Natural killer cell (primary cell): ENCODE measurements around the gene LPCAT3. TPM values are rescaled to one million over a fixed set of nuclear protein-coding genes. Genes with fewer than 3 reads are reported as not detected.

Source experiments
- ATAC-seq, 3 donors: fragments of 150-1000 bp in 2 of 3; fragments of 200-7000 bp in 1 of 3; cut with Tn5 transposase; 1 replicate in 1 of 3; 2 replicates in 2 of 3; pipeline ENCODE4 v1.10.0; 2021; ENCODE audit warnings: mild to moderate bottlenecking in 2 of 3, moderate library complexity in 2 of 3
- DNase-seq, 2 donors: peaks; one replicate each; pipeline versions ENCODE4 v3.0.0 to v3.0.0-alpha.2; 2013 to 2021; ENCODE audit warnings: mixed read lengths in 1 of 2
- H3K27ac ChIP-seq: one replicate; pipeline ENCODE4 v1.5.1; 2013; ENCODE audit warnings: mild to moderate bottlenecking, low read length
- H3K27me3 ChIP-seq: one replicate; pipeline ENCODE4 v1.6.1; 2013; ENCODE audit warnings: low read length; ENCODE audit not compliant: control insufficient read depth, insufficient read depth
- H3K36me3 ChIP-seq: one replicate; pipeline ENCODE4 v1.6.1; 2013; ENCODE audit warnings: low read length; ENCODE audit not compliant: control insufficient read depth, insufficient read depth
- H3K4me1 ChIP-seq: one replicate; pipeline ENCODE4 v1.6.1; 2013; ENCODE audit warnings: low read length; ENCODE audit not compliant: control insufficient read depth, insufficient read depth
- H3K4me3 ChIP-seq: one replicate; pipeline ENCODE4 v1.5.1; 2013; ENCODE audit warnings: low read length
- H3K9me3 ChIP-seq: one replicate; pipeline ENCODE4 v1.6.1; 2013; ENCODE audit warnings: low read length; ENCODE audit not compliant: control insufficient read depth, insufficient read depth
- H3K27ac Mint-ChIP-seq, 2 donors: one replicate each; pipeline ENCODE4 v1.8.0; 2022; ENCODE audit warnings: mild to moderate bottlenecking in 2 of 2, mixed read lengths in 2 of 2, moderate library complexity in 1 of 2
- H3K27me3 Mint-ChIP-seq, 2 donors: one replicate each; pipeline ENCODE4 v1.8.0; 2022; ENCODE audit warnings: low read depth in 2 of 2, mixed read lengths in 2 of 2
- H3K36me3 Mint-ChIP-seq: one replicate; pipeline ENCODE4 v1.8.0; 2022; ENCODE audit warnings: mixed read lengths
- H3K4me1 Mint-ChIP-seq, 2 donors: one replicate each; pipeline ENCODE4 v1.8.0; 2022; ENCODE audit warnings: mixed read lengths in 2 of 2
- H3K4me3 Mint-ChIP-seq: one replicate; pipeline ENCODE4 v1.8.0; 2022; ENCODE audit warnings: mild to moderate bottlenecking, moderate library complexity, mixed read lengths
- H3K9me3 Mint-ChIP-seq, 2 donors: one replicate each; pipeline ENCODE4 v1.8.0; 2022; ENCODE audit warnings: mixed read lengths in 2 of 2
- WGBS: methylation state at CpG from one replicate; pipeline ENCODE4 v1.1.7; 2013; ENCODE audit warnings: missing lambda C conversion rate; ENCODE audit not compliant: insufficient coverage; 5-methylcytosine and 5-hydroxymethylcytosine counted together
- intact Hi-C: fragments of 100-400 bp; cut with micrococcal nuclease; formaldehyde crosslinking; loops from one replicate; pipeline ENCODE4 v1.14.2; 2022
- total RNA-seq, 4 donors: library from RNA; stranded (reverse); fragments of 120-200 nt in 1 of 4; gene quantifications; one replicate each; pipeline versions ENCODE4 v1.2.3 to v1.2.4, GENCODE V29; 2013 to 2022
- TF ChIP-seq, protein P1 (sequence below): fragments of 200-600 bp; IDR thresholded peaks from one replicate; pipeline ENCODE4 v1.8.0; 2022; ENCODE audit warnings: antibody characterized with exemption

LPCAT3 gene
- total RNA-seq, 3 donors from 2014 or later (not counting 1 experiment from before 2014, with no cell fraction given), result 45.6 to 54.3 (median 45.6) TPM

- peaks cover 35% of the 10 kb centered on the region for H3K4me1 ChIP-seq
- Mint-ChIP-seq H3K4me3 (peak overlapping the region; percentile 43), H3K4me1 (peaks cover 18 to 39% of the 10 kb centered on the region in 2 donors), H3K27me3 (no peaks in the 10 kb centered on the region), H3K36me3 (no peaks in the 10 kb centered on the region), H3K27ac (peak overlapping the region; percentile 82 to 90), H3K9me3 (no peaks in the 10 kb centered on the region)
- peak overlapping the region; percentile 49 for H3K27ac ChIP-seq
- intact Hi-C loops, result loop anchor here (1.0 kb wide), 2 partner anchors 32 to 80 kb away; partner anchors contain the start of genes EMG1, LPCAT3 and PHB2
- DNase-seq (no peak), ATAC-seq (no peak)
- no peak overlapping the region for H3K4me3 ChIP-seq
- 90% methylated on average over 32 of the region's 32 CpGs for WGBS
- TF ChIP-seq, protein P1, sequence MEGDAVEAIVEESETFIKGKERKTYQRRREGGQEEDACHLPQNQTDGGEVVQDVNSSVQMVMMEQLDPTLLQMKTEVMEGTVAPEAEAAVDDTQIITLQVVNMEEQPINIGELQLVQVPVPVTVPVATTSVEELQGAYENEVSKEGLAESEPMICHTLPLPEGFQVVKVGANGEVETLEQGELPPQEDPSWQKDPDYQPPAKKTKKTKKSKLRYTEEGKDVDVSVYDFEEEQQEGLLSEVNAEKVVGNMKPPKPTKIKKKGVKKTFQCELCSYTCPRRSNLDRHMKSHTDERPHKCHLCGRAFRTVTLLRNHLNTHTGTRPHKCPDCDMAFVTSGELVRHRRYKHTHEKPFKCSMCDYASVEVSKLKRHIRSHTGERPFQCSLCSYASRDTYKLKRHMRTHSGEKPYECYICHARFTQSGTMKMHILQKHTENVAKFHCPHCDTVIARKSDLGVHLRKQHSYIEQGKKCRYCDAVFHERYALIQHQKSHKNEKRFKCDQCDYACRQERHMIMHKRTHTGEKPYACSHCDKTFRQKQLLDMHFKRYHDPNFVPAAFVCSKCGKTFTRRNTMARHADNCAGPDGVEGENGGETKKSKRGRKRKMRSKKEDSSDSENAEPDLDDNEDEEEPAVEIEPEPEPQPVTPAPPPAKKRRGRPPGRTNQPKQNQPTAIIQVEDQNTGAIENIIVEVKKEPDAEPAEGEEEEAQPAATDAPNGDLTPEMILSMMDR, result no peak
- H3K36me3 ChIP-seq, result peaks cover 4% of the 10 kb centered on the region
- no peaks in the 10 kb centered on the region for H3K9me3 ChIP-seq
- H3K27me3 ChIP-seq, result no peaks in the 10 kb centered on the region
These were observed 79.7 kb downstream of the LPCAT3 start for GRCh38 chr12:6938353-6939190.

DNA sequence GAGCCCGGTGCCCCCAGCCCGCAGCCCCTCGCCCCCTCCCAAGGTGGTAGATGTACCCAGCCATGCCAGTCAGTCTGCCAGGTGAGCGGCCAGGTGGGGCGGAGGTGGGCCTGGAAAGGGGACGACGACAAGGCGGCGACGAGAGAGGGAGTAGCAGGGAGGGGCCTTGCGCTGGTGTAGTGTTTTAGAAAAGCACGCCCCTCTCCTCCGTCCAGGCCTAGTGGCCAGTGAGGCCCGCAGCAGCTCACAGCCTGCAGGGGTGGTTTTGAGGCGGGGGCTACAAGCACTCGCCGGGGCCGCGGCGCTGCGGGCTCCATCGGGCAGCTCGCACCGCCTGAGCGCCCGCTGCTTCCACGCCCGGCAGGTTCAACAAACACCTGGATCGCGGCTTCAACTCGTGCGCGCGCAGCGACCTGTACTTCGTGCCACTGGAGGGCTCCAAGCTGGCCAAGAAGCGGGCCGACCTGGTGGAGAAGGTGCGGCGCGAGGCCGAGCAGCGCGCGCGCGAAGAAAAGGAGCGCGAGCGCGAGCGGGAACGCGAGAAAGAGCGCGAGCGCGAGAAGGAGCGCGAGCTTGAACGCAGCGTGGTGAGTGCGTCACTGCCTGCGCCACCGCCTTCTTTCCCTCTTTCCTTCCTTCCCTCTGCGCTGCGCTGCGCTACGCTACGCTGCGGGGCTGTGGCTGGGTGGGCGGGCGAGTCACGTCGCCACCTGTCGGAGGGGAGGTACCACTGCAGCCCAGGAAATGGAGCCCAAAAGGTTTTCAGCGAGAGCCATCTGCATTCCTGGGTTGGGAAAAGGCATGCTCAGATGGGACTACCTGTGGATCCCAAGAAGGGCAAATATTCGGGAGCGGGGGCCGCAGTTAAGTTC lies 80.6 kb downstream of the LPCAT3 start:
- peaks cover 11 to 35% of the 10 kb centered on the region in 2 donors for H3K4me1 Mint-ChIP-seq
- WGBS, result 0% methylated on average over 80 of the region's 80 CpGs
- H3K27ac Mint-ChIP-seq, result peak overlapping the region; percentile 82 to 90
- peak overlapping the region; percentile 74 for H3K27ac ChIP-seq
- no peaks in the 10 kb centered on the region for H3K27me3 Mint-ChIP-seq
- intact Hi-C loops, result loop anchor here (1.0 kb wide), 2 partner anchors 33 to 81 kb away; partner anchors contain the start of genes EMG1, LPCAT3 and PHB2
- no peaks in the 10 kb centered on the region for H3K9me3 ChIP-seq
- no peaks in the 10 kb centered on the region for H3K9me3 Mint-ChIP-seq
- H3K4me3 ChIP-seq, result peak overlapping the region; percentile 60
- peaks cover 4% of the 10 kb centered on the region for H3K36me3 ChIP-seq
- H3K27me3 ChIP-seq, result no peaks in the 10 kb centered on the region
- ATAC-seq (peak; percentile 96 to 99 (median 97)), DNase-seq (peak; percentile 88 to 99)
- no peaks in the 10 kb centered on the region for H3K36me3 Mint-ChIP-seq
- H3K4me3 Mint-ChIP-seq, result peak overlapping the region; percentile 83
- TF ChIP-seq, protein P1, result peak; percentile 86
- H3K4me1 ChIP-seq, result peaks cover 28% of the 10 kb centered on the region

- Mint-ChIP-seq H3K9me3 (no peaks in the 10 kb centered on the region), H3K36me3 (no peaks in the 10 kb centered on the region), H3K4me1 (peaks cover 11 to 35% of the 10 kb centered on the region in 2 donors), H3K4me3 (peak overlapping the region; percentile 83), H3K27me3 (no peaks in the 10 kb centered on the region), H3K27ac (peak overlapping the region; percentile 82 to 90)
- Histone ChIP-seq H3K4me1 (peaks cover 27% of the 10 kb centered on the region), H3K27me3 (no peaks in the 10 kb centered on the region), H3K9me3 (no peaks in the 10 kb centered on the region), H3K27ac (peak overlapping the region; percentile 74), H3K4me3 (peak overlapping the region; percentile 60), H3K36me3 (peaks cover 4% of the 10 kb centered on the region)
- ATAC-seq, result no peak
- WGBS, result 6% methylated on average over 36 of the region's 36 CpGs
- intact Hi-C loops, result no loop called here
- TF ChIP-seq, protein P1, result no peak
- DNase-seq, result peak in 1 of 2 donors; percentile 71
These were observed 81.4 kb downstream of the LPCAT3 start for GRCh38 chr12:6936636-6937480.
